ENCODE data around the gene NOM1. TPM values are rescaled to one million over a fixed set of nuclear protein-coding genes. Genes with fewer than 3 reads are reported as not detected.

NOM1 gene
- total RNA-seq, 1 experiment from 2014 or later, result 31.7 TPM

- Histone ChIP-seq H3T11ph (ENCODE audit: low read length) (no peak overlapping the region), H4K20me1 (ENCODE audit: control insufficient read depth, insufficient read depth, insufficient read length) (no peaks in the 10 kb centered on the region), H2BK15ac (ENCODE audit: low read depth, low read length) (no peak overlapping the region), H2BK12ac (ENCODE audit: insufficient read length, low read depth, low read length) (no peak overlapping the region), H3K79me2 (ENCODE audit: insufficient read depth, low read length) (no peaks in the 10 kb centered on the region), H3K27ac (ENCODE audit: insufficient read length, low read depth, low read length) (no peak overlapping the region), H3K23ac (ENCODE audit: insufficient read length, low read depth, low read length) (no peak overlapping the region), H2BK120ac (ENCODE audit: low read depth, low read length, poor library complexity, severe bottlenecking) (no peak overlapping the region), H4K8ac (replicated peaks; ENCODE audit: insufficient read length, low read depth, low read length) (no peak overlapping the region), H3K9ac (ENCODE audit: extremely low read depth, insufficient read length, low read length) (no peak overlapping the region), H3K27me3 (ENCODE audit: insufficient read depth, low read length) (peaks cover 91% of the 10 kb centered on the region), H2AFZ (ENCODE audit: low read length) (no peak overlapping the region), H3K4me1 (ENCODE audit: insufficient read depth, low read length) (0 out of 2 replicates have a peak, but pooled peaks cover 4% of the 10 kb centered on the region), H2BK5ac (ENCODE audit: insufficient read length, low read length) (no peak overlapping the region), H2BK20ac (ENCODE audit: low read depth, low read length, poor library complexity, severe bottlenecking) (no peak overlapping the region), H3K18ac (ENCODE audit: insufficient read length, low read depth, low read length) (no peak overlapping the region), H3K4ac (ENCODE audit: low read depth, low read length) (no peak overlapping the region), H3K9me3 (ENCODE audit: control insufficient read depth, low read depth, low read length) (no peaks in the 10 kb centered on the region), H2AK5ac (ENCODE audit: insufficient read length, low read length) (no peak overlapping the region), H3K23me2 (ENCODE audit: insufficient read length, low read depth, low read length, poor library complexity, severe bottlenecking) (no peaks in the 10 kb centered on the region), H3K14ac (ENCODE audit: insufficient read depth, low read length) (no peak overlapping the region), H4K91ac (ENCODE audit: insufficient read length, low read depth, low read length) (no peak overlapping the region), H3K4me2 (ENCODE audit: insufficient read depth, insufficient read length, low read length) (peak overlapping the region; percentile 11), H3K56ac (ENCODE audit: insufficient read length, low read depth, low read length) (no peak overlapping the region), H3K79me1 (ENCODE audit: insufficient read depth, low read depth, low read length, poor library complexity, severe bottlenecking) (no peaks in the 10 kb centered on the region), H4K5ac (ENCODE audit: insufficient read length, low read depth, low read length) (no peak overlapping the region)
- DNase-seq, result no peak
- no peaks in the 10 kb centered on the region; a peak in 1 of 7 replicates for H3K36me3 Mint-ChIP-seq (ENCODE audit: insufficient read depth in 1 of 3, low read depth in 3 of 3)
- WGBS (ENCODE audit: extremely low coverage, insufficient read length, low lambda C conversion rate), result no CpG with 5 or more reads among the region's 56 CpGs
- peaks cover 2 to 9% of the 10 kb centered on the region in 2 experiments; a peak in 2 of 5 replicates for H3K9me3 Mint-ChIP-seq
- H3K4me3 Mint-ChIP-seq, result peak overlapping the region in 1 of 2 experiments; percentile 60; a peak in 3 of 5 replicates
- no peak for TF ChIP-seq CTCF (conservative IDR thresholded peaks at IDR 0.05)
- peaks cover 96% of the 10 kb centered on the region for H3K27me3 Mint-ChIP-seq (ENCODE audit: low read depth)
- no peak overlapping the region for H3K27ac Mint-ChIP-seq
- H3K4me1 Mint-ChIP-seq, result peaks cover 9 to 24% of the 10 kb centered on the region in 2 experiments
Observed at GRCh38 chr7:157004521-157005455, 55.3 kb downstream of the NOM1 start.

Measured in H9 (cell line).